GM18951 (cell line): Measurements from ENCODE around the gene IL10RA.

Experiments
- POLR2A ChIP-seq: IDR thresholded peaks from 4 replicates; pipeline ENCODE4 v1.6.1; 2011; ENCODE audit warnings: mild to moderate bottlenecking; ENCODE audit not compliant: insufficient read length, insufficient read depth; ENCODE audit errors: extremely low read depth
- in situ Hi-C: fragments of 300-500 bp; cut with MboI; formaldehyde crosslinking; loops from one replicate; pipeline ENCODE4 v1.12.0; 2022; ENCODE audit warnings: low sequenced_read_pairs, mixed read lengths, inconsistent platforms; ENCODE audit not compliant: unreplicated experiment

Gene IL10RA

GRCh38 chr11:118010738-118011461 is 24.7 kb downstream of the IL10RA start:
- in situ Hi-C loops = no loop called here
- TF ChIP-seq POLR2A = peak; percentile 30

- in situ Hi-C loops = no loop called here
- TF ChIP-seq POLR2A = no peak
These were observed 26.0 kb downstream of the IL10RA start for GRCh38 chr11:118012083-118012669.

GRCh38 chr11:118014022-118014421 is 27.8 kb downstream of the IL10RA start:
- in situ Hi-C loops = no loop called here
- no peak for TF ChIP-seq POLR2A

GRCh38 chr11:118015385-118015841 is 29.2 kb downstream of the IL10RA start:
- no peak for TF ChIP-seq POLR2A
- in situ Hi-C loops = no loop called here

- no peak for TF ChIP-seq POLR2A
- in situ Hi-C loops = no loop called here
These were observed 29.9 kb downstream of the IL10RA start for GRCh38 chr11:118016104-118016503.

- in situ Hi-C loops = no loop called here
These were observed 30.9 kb downstream of the IL10RA start for GRCh38 chr11:118017111-118017510.

GRCh38 chr11:118017631-118018315 is 31.6 kb downstream of the IL10RA start:
- TF ChIP-seq POLR2A = no peak
- in situ Hi-C loops = no loop called here

More at GRCh38 chr11:118017111-118017510, 30.9 kb downstream of the IL10RA start:
- TF ChIP-seq POLR2A = no peak

- in situ Hi-C loops = no loop called here
- no peak for TF ChIP-seq POLR2A
These were observed 32.2 kb downstream of the IL10RA start for GRCh38 chr11:118018401-118018800.

GRCh38 chr11:118021146-118021545 is 35.0 kb downstream of the IL10RA start:
- in situ Hi-C loops = no loop called here

GRCh38 chr11:118027694-118028093 is 41.5 kb downstream of the IL10RA start:
- in situ Hi-C loops = no loop called here

More at GRCh38 chr11:118021146-118021545, 35.0 kb downstream of the IL10RA start:
- no peak for TF ChIP-seq POLR2A

GRCh38 chr11:118028626-118029025 is 42.4 kb downstream of the IL10RA start:
- no peak for TF ChIP-seq POLR2A
- in situ Hi-C loops = no loop called here

More at GRCh38 chr11:118027694-118028093, 41.5 kb downstream of the IL10RA start:
- TF ChIP-seq POLR2A = no peak

GRCh38 chr11:118033443-118033842 is 47.2 kb downstream of the IL10RA start:
- in situ Hi-C loops = no loop called here
- no peak for TF ChIP-seq POLR2A

GRCh38 chr11:118042141-118042540 is 55.9 kb downstream of the IL10RA start:
- in situ Hi-C loops = no loop called here
- no peak for TF ChIP-seq POLR2A

- TF ChIP-seq POLR2A = no peak
- in situ Hi-C loops = no loop called here
These were observed 56.6 kb downstream of the IL10RA start for GRCh38 chr11:118042796-118043195.

- in situ Hi-C loops = loop anchor here (5.0 kb wide), 1 partner anchor 203 kb away; no protein-coding TSS in a partner anchor
These were observed 59.0 kb downstream of the IL10RA start for GRCh38 chr11:118045191-118045590.

More at GRCh38 chr11:118045191-118045590, 59.0 kb downstream of the IL10RA start:
- TF ChIP-seq POLR2A = no peak
